Prostate gland (tissue), 2 donors: ENCODE results near the gene VSIG10.

Experiments used
- POLR2A ChIP-seq: fragments of 450-650 bp; IDR thresholded peaks from one replicate; pipeline ENCODE4 v1.6.1; 2016; ENCODE audit warnings: antibody characterized with exemption, mild to moderate bottlenecking
- TF ChIP-seq, protein P1 (sequence below), 4 experiments: fragments of 200-600 bp in 2 of 4; fragments of 450-650 bp in 2 of 4; sonication (generic) in 2 of 4; IDR thresholded peaks; 1 replicate in 3 of 4; 2 replicates in 1 of 4; pipeline ENCODE4 v1.5.1; 2016 to 2019; ENCODE audit warnings: antibody characterized with exemption in 4 of 4, mild to moderate bottlenecking in 2 of 4, moderate library complexity in 2 of 4

DNA sequence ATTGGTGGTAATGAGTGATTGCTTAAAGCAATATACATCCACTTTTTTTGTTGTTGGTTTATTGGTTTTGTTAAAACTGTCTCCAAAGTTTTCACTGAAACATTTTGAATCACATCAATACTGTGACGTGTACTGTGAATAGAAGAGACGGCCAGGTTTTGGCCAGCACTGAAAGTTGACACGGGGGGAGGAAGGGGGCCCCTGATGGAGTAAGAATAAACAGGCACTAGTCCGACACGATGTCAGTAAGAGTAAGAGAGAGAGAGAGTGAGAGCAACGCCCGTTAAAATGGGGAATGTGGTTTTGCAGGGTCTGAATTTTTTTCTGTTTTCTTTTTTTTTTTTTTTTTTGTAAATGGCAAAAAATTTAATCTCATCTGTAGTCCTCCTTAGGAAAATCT, 46.8 kb upstream of the VSIG10 start:
- TF ChIP-seq POLR2A: no peak
- TF ChIP-seq, protein P1, sequence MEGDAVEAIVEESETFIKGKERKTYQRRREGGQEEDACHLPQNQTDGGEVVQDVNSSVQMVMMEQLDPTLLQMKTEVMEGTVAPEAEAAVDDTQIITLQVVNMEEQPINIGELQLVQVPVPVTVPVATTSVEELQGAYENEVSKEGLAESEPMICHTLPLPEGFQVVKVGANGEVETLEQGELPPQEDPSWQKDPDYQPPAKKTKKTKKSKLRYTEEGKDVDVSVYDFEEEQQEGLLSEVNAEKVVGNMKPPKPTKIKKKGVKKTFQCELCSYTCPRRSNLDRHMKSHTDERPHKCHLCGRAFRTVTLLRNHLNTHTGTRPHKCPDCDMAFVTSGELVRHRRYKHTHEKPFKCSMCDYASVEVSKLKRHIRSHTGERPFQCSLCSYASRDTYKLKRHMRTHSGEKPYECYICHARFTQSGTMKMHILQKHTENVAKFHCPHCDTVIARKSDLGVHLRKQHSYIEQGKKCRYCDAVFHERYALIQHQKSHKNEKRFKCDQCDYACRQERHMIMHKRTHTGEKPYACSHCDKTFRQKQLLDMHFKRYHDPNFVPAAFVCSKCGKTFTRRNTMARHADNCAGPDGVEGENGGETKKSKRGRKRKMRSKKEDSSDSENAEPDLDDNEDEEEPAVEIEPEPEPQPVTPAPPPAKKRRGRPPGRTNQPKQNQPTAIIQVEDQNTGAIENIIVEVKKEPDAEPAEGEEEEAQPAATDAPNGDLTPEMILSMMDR (IDR thresholded peaks at IDR 0.05): no peak
